UCSD-AML1 (cell line): ENCODE measurements around the gene MMP17.
A peak's percentile ranks its signal among the peaks of the same experiment; 100 is the strongest.

Source experiments
- DNase-seq: peaks from one replicate; lab custom pipeline; 2025; ENCODE audit not compliant: unreplicated experiment; lab: John Stamatoyannopoulos, UW

Gene MMP17

GRCh38 chr12:131847456-131847855 is 19.3 kb downstream of the MMP17 start:
- no peak for DNase-seq

GRCh38 chr12:131848753-131849152 is 20.6 kb downstream of the MMP17 start:
- DNase-seq: no peak

GRCh38 chr12:131849700-131850553 is 21.7 kb downstream of the MMP17 start:
- no peak for DNase-seq

DNA sequence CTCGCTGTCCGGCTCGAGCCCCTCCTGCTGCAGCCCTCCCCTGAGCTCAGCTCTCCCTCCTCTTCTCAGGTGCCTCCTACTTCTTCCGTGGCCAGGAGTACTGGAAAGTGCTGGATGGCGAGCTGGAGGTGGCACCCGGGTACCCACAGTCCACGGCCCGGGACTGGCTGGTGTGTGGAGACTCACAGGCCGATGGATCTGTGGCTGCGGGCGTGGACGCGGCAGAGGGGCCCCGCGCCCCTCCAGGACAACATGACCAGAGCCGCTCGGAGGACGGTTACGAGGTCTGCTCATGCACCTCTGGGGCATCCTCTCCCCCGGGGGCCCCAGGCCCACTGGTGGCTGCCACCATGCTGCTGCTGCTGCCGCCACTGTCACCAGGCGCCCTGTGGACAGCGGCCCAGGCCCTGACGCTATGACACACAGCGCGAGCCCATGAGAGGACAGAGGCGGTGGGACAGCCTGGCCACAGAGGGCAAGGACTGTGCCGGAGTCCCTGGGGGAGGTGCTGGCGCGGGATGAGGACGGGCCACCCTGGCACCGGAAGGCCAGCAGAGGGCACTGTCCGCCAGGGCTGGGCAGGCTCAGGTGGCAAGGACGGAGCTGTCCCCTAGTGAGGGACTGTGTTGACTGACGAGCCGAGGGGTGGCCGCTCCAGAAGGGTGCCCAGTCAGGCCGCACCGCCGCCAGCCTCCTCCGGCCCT is 22.8 kb downstream of the MMP17 start:
- DNase-seq: no peak

- no peak for DNase-seq
Observed at GRCh38 chr12:131851741-131852550, 23.8 kb downstream of the MMP17 start.

DNA sequence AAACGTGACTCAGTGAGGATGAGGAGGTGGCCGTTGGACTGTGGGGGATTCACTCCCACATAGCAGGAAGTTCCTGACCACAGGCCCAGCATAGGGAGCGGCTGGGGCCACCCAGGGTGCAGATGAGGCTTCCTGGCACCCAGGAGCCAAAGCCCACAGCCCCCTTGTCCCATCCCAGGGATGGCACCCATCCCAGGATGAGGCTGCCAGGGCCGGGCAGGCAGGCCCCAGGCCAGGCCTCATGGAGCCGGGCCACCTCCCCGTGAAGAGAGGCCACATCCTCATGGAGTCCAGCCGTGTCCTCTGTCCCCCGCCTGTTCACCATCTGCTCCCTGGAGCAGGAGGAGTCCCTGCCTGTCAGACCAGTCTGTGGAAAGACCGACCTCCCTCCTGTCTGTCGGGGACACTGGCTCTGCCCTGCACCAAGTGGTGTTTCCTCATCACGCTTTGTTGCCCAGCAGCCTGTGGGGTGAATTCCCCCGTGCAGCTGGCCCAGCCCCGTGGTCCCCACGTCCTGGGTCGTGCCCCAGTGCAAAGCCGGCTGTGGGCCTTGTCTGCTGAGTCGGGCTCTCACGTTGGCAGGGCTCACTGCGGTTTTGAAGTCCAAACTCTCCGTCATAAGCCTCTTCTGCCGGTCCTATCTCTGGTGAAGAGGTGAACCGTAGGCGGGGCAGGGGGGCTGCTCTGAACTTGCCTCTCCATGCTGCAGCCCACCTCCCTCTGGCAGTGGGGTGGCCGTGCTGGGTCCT is 24.5 kb downstream of the MMP17 start:
- DNase-seq: peak; percentile 42

- DNase-seq: no peak
Observed at GRCh38 chr12:131853832-131854797, 25.9 kb downstream of the MMP17 start.

DNA sequence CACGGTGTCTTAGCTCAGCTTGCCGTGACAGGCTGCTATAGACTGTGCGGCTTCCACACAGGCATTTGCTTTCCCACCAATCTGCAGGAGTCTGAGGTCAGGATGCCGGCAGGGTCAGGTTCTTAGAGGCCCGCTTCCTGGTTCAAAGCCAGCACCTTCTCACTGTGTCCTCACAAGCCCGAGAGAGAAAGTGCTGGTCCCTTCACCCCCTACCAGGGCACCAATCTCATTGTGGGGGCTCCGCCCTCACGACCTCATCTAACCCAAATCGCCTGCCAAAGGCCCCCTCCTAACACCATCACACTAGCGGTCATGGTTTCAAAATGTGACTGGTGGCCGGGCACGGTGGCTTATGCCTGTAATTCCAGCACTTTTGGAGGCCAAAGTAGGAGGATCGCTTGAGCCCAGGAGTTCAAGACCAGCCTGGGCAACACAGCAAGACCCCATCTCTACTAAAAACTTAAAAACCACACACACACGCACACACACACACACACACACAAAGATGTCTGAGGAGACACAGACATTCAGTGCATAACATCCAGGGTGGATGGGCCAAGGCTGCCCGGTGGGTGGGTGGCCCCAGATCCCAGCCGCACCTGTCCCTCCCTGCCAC is 26.8 kb downstream of the MMP17 start:
- DNase-seq: no peak

DNA sequence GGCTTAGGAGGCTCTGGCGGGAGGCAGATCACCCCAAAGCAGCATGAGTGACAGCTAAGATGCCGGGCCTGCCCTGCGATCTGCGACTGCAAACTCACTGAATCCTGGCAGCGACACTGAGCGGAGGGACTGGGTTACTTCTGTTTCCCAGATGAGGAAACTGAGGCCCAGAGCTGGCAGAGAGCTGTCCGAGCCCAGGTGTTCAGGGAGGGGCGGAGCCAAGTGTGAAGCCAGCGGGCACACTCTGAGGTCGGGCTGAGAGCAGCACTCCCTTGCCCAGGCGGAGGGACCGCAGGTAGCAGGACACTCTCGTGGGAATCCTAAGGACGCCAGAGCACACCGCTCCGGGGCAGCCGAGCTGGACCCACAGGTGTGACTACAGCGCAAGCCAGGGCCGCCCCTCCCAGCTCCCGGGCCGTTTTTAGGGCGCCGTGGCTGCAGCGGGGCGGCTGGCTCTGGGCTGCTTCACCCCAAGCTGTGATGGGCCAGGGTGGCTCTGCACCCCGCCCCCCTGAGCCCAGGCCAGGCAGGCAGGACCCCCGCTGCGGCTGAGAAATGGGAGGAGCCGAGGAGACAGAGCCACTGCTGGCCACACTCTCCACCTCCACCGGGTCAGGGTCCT is 27.4 kb downstream of the MMP17 start:
- DNase-seq: no peak

DNA sequence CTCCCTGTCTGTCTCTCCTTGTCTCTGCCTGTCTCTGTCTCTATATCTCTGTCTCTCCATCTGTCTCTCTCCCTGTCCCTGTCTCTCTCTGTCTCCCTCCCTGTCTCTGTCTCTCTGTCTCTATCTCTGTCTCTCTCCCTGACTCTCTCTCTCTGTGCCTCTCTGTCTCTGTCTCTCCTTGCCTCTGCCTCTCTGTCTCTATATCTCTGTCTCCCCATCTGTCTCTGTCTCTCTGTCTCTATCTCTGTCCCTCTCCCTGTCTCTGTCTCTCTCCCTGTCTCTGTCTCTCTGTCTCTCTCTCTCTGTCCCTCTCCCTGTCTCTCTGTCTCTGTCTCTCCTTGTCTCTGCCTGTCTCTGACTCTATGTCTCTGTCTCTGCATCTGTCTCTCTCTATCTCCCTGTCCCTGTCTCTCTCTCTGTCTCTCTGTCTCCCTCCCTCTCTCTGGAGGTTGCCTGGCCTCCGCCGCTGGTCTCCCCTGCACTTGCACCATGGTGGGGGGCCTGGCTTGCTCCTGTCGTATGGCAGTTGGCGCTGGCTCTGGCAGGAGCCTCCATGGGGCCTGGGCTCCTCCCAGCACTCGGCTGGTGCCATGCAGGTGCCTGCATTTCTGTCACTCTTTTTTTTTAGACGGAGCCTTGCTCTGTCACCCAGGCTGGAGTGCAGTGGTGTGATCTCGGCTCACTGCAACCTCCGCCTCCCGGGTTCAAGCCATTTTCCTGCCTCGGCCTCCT is 28.3 kb downstream of the MMP17 start:
- DNase-seq: no peak

DNA sequence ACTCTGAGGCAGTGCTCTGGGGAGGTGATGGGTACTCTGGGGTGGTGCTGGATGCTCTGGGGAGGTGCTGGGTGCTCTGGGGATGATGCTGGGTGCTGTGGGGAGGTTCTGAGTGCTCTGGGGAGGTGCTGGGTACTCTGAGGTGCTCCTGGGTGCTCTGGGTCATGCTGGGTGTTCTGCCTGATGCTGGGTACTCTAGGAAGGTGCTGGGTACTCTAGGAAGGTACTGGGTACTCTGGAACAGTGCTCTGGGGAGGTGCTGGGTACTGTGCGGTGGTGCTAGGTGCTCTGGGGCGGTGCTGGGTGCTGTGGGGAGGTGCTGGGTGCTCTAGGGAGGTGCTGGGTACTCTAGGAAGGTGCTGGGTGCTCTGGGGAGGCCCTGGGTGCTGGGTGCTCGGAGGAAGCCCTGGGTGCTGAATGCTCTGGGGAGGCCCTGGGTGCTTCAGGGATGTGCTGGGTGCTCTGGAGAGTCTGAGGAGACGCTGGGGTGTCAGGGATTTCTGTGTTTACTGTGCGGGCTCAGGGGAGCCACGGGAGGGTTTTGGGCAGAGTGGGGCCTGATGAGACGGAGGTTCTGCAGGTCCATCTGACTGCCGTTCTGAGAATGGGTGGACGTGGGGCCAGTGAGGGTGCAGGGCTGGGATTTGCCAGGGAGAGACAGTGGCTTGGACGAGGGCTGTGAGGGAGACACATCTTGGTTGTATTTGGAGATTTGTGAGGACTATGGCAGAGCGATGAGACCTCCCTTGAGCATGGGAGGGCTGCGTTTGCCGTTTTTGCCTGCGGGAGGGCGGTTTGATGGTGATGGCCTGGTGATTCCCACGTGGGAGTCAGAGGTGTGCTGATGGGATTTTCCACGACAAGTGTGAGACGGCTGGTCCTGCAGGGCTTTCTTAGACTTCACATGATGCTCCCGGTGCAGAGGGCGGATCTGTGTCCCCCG is 30.0 kb downstream of the MMP17 start:
- no peak for DNase-seq

GRCh38 chr12:131860472-131861260 is 32.5 kb downstream of the MMP17 start:
- DNase-seq: no peak

GRCh38 chr12:131861261-131862083 is 33.3 kb downstream of the MMP17 start:
- no peak for DNase-seq

DNA sequence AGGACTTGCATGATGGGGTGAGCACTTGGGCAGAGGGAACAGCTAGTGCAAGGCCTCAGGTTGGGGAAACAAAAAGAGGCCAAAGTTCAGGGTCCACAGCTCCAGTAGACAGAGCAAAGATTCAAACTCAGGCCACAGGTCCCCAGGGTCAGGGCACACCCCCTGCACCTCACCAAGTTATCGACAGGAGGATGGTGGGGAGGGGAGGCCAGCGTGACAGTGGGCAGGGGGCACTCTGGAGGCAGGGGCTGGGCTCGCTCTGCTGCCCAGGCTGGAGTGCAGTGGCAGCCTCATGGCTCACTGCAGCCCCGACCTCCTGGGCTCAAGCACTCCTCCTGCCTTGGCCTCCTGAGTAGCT is 33.9 kb downstream of the MMP17 start:
- DNase-seq: no peak

DNA sequence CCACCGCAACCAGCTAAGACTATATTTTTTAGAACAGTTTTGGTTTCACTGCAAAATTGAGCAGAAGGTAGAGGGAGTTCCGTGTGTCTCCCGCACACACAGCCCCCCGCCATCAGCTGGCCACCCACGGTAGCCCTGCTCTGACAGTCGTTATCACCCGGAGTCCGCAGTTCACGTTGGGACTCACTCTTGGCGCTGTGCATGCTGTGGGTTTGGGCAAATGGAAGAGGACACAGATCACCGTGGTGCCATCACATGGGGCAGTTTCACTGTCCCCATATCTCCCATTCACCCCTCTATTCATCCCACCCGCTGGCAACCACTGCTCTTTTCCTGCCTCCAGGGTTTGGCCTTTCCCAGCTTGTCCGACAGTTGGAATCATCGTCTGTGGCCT is 34.4 kb downstream of the MMP17 start:
- DNase-seq: no peak
